ENCODE results near the gene PYGO2. TPM values are rescaled to one million over a fixed set of nuclear protein-coding genes. Genes with fewer than 3 reads are reported as not detected.

PYGO2 gene
- total RNA-seq, 1 experiment from 2014 or later, result 27.5 TPM

DNA sequence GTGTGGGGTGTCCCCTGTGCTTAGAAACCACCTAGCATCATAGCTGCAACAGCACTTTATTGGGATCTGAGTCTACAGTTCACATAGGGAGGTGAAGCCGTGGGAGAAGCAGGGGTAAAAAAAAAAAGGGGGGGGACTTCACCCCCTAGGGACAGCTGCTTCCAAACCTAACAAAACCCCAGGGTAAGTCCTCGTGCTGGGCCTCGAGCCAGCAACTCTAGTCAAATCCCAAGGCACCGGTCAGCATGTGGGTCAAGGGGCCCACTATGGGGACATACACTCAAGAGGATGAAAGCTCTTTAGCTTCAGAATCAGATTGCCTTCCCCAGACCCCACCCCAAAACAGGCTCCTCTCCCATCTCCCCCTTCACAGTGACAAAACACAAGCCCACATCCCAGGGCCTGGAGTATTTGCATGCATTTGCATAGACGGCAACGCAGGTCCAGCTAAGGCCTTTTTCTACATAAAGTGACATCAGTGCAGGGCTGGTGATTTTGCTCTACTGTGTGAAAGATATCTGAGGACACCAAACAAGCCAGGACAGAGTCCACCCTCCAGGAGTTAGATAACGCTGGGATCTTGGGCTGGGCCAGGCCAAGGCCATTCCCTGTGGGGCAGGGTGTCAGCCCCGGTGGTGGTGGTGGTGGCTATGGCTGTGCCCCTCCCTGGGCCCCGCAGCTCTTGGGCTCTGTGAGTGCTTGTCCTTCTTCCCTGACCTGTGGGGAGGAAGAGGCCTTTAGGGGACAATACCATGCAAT lies 17.0 kb downstream of the PYGO2 start:
- DNase-seq (ENCODE audit: low spot score), result no peak

DNA sequence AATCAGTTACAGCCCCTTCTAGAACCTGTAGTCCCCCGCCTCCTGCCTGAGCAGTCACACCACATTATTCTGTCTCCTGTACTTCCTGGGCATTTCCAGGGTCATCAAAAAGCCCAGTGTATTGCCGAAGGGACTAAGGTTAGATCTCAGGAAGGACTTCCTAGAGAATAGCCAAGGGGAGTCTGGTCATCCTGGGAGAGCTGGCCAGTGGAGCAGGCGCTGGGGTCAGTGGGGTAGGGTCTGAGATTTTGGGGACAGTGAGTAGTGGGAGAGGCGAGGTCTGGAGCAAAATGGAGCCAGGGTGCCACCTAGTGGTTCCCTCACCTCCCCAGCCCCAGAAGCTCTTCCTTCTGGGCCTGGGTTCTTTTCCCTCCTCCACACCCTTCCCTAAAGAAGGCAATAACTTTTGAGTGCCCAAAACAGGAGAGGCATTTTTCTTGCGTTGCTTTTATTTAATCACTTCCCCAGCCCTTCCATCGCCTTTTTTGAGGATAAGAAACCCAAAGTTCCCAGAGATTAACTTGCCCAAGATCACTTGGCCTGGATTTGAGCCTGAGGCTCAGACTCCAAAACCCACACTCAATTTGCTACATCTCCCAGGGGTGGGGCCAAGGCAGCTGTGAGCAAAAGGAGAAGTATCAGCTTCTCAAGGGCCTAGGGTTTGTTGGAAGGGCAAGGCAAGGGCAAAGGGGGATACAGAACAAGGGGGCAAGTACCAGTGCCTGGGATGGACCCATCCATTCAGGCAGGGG lies 17.8 kb downstream of the PYGO2 start:
- DNase-seq (ENCODE audit: low spot score), result peak; percentile 55

DNA sequence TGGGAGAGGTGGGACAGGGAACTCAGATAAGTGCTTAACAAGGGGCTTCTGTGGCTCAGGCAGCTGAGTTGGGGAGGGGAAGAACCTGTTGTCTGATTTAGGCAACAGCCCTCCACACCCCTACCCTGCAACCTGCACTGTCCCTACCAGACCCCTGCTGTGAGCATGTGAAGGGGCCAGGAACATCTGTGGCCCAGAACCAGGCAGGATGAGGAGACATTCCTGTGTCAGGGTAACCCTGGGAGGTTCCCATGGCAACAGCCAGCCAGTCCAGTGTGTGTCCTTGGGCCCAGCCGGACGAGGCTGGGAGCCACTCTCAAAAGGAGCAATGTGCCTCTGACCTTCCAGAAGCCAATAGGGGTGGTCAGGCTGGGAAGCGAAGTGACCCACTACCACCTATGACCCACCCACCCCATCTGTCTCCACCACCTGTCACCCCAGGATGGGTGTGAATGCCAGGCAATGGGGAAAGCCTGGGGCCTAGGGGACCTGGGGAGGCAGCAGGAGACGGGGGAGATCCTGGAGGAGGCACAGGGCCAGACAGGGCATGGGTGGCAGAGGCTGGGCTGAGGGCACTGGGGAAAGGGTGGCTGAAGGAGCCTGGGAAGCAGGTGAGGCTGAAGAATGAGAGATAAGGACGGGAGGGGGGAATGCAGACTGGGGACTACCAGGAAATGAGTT lies 20.1 kb downstream of the PYGO2 start:
- DNase-seq (ENCODE audit: low spot score), result no peak

DNA sequence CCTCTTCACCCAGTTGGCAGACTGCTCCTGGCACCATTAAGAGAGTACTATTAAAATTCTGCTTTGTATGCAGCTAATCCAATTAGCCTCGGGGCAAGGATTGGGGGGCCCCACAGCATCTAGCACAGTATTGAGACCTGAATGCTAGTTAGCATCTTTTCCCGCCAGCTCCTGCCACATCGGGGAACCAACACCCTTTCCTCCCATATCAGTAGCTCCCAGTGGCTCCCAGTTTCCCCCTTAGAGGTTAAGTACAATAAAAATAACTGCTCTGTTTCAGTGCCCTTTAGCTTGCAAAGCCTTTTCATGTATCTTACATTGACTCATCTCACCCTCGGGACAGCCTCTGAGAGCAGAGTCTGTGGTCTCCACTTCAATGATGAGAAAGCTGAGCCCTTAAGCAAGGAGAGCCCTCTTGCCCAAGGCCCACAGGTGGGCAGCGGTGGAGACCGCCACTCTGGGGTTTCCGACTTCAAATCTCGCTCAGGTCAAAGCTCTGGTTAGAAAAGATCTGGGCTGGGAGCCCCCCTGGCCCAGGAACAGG lies 20.9 kb downstream of the PYGO2 start:
- DNase-seq (ENCODE audit: low spot score), result no peak

DNA sequence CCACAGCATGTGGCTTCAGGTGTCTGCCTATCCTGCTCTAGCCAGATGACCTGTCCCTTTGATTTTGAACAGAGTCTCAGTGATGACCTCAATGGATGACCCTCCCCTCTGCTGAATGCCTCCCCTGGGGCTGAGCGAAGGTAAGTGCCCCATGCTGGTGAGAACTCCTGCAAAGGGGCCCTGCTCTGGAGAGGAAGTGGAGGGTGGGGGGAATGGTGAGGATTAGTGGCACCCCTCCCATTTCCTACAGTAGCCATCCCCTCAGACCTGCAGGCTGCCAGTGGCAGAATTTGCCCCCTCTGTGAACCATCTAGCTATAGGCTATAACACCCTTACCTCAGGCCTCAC lies 21.4 kb downstream of the PYGO2 start:
- DNase-seq (ENCODE audit: low spot score), result no peak

DNA sequence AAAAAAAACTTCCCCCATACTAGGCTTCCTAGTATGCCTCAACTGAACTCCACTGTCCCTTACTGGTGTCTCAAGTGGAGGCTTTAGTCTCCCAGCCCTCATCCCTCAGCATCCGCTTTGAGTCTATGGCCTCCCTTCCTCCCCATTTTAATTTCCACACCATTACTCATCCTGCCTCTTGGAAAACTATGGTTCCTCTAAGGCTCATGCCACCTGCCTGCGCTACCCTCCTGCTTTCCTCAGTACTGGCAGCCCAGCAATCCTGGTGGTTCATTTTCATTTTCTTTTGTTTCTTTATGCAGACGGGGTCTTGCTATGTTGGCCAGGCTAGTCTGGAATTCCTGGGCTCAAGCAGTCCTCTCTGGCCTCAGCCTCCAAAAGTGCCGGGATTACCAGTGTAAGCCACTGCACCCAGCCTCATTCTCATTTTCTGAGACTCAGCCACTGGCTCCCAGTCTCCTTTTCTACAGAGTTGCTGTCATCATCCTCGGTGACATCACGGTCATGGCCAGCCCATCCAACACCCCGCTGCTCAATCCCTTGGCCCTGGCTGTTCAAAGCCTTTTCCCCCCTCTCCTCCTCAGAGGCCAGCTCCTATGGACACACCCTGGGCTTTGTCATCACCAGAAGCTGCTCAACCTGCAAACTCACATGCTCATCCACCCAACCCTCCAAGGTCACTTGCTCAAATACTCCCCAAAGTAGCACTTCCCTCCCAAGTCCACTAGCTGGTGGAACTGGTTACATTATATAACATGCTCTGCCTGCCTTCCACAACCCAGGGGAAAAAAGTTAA lies 22.8 kb downstream of the PYGO2 start:
- DNase-seq (ENCODE audit: low spot score), result no peak

DNA sequence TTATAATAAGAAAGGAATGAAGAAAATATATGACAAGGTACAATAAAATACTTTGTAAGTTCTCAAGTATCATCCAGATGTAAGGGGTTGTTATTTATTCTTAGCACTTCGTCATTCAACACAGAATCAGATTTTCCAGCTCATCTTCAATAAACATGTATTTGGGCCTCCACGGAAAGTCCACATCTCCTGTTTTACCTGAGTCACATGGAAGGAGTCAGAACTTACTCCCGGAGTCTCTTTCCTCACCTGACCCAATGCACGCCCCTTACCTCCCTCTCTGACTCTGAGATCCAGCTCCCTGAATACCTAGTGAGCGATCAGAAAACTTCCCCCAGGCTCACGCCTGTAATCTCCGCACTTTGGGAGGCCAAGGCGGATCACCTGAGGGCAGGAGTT lies 23.6 kb downstream of the PYGO2 start:
- no peak for DNase-seq (ENCODE audit: low spot score)

DNA sequence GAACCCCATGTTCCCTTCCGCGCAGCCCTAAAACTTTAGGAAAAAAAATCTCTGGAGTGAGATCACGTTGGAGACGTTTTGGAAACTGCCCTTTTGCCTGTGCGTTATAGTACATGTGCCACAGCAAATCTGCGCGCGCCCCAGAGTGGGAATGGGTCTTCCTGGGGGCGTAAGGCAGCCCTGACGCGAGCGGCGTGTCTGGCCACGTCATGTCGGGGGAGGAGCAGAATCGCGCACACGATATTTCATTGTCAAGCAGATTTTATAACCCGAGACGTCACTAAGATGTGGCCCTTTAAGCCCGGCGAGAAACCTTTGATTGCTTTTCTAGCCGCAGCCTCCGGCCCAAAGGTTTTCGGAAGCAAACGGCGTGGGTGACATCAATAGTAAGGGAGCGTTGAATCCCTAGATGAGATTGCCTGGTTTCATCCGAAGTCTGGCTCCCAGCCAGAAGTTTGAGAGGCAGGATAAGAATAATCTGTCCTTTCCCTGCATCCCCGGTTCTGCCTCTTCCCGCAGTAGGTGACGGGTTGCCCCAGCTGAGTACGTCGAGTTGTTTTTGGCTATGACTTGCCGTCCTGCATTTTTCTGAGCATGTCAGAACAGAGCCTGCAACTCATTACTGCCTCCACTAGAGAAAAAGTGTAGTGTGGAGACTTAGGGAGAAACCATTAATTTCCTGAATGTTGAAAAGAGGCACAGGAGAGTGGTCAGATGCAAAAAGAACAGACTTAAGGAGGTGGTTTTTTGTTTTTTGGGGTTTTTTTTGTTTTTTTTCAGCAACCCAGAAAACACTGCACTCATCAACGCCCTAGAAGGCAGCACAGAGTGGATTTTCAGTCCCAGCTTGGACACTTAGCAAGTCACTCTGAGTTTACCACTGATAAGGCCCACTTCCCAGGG lies 24.2 kb downstream of the PYGO2 start:
- peak; percentile 91 for DNase-seq (ENCODE audit: low spot score)

DNA sequence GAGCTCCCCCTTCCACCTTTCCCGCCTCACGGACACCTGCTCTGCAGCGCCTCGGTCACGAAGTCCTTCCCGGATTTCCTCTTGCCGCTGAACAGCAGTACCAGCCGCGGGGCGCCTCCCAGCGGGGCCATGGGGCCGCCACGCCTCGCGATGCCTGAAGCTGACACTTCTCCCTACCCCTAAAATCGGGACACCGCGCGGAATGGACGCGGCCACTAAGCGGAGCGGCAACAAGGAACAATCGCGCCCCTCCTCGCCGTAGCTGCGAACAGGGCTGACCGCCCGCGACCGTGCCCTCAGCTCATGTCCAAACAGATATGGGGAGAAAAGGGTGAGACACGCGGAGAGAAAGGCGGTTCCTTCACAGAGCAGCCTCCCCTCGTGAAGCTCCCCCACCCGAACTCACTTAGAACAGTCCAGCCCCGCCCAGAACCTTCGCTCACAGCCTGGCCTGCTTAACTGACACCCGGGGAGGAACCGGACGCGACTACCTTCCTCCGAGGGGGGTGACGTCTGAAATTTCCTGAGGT lies 25.0 kb downstream of the PYGO2 start, which contains the start of gene PMVK:
Gene PMVK (minus strand): TSS at position 165 of the 530 bp plus-strand sequence. CDS start 34 bp downstream, at position 131.
- DNase-seq (ENCODE audit: low spot score), result peak; percentile 95

DNA sequence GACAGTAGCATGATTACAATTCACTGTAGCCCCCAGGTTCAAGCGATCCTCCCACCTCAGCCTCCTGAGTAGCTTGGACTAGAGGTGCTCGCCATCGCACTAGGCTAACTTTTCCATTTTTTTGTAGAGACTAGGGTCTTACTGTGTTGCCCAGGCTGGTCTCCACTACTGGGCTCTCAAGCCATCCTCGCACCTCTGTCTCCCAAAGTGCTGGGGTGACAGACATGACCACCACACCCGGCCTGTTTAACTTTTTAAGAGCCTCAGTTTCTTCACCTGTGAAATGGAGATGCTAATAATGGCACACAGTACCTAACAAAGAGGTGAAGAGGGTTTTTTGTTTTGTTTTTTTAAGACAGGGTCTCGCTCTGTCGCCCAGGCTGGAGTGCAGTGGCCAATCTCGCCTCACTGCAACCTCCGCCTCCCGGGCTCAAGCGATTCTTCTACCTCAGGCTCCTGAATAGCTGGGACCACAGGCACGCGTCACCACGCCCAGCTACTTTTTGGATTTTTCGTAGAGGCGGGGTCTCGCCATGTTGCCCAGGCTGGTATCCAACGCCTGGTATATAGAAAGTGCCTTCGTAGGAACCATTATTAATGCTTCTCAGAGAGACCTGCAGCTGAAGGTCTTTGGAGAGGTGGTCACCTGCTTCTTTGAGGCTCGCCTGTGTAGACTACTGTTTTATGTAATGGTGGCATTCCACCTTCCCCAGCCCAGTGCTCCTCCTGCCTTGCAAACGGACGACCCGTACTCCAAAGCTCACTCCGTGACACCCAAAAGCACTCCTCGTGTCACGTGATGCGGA lies 25.6 kb downstream of the PYGO2 start:
- no peak for DNase-seq (ENCODE audit: low spot score)

DNA sequence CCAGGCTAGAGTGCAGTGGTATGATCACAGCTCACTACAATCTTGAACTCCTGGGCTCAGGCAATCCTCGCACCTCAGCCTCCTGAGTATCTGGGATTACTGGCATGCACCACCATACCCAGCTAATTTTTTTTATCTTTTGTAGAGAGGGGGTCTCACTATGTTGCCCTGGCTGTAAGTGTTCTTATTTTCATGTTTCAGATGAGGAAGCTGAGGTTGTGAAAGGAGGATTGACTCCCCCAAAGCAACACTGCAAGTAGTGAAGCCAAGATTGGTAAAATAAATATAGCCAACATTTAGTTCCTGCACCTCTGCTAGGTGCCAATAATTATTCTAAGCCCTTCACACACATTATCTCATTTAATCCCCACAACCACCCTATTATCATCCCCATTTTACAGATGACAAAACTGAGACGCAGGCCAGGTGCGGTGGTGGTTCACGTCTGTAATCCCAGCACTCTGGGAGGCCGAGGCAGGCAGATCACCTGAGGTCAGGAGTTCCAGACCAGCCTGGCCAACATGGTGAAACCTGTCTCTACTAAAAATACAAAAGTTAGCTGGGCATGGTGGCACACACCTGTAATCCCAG lies 27.1 kb downstream of the PYGO2 start:
- DNase-seq (ENCODE audit: low spot score), result no peak

DNA sequence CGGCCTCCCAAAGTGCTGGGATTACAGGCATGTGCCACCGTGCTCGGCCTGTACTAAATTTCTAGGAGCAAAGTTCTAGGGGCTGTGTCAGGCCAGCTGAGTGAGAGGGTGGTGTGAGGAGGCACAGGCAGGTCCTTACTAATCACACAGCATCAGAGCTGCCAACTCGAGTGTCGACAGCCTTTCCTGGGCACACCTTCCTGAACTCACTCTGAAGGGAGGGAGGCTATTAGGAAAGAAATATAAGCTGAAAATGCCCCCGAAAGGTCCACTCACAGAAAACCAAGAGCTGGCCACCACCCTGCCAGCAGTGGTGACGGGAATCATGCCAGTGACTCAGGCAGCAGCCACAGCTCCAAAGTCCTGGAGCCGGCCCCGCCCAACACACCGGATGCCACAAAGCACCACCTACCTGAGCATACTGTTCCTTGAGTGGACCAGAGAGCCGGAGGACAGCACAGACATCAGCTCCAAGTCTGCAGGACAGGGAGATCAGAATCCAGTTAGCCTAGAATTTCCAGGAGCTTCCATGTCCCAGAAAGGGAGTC lies 29.6 kb downstream of the PYGO2 start:
- DNase-seq (ENCODE audit: low spot score), result peak; percentile 94

DNA sequence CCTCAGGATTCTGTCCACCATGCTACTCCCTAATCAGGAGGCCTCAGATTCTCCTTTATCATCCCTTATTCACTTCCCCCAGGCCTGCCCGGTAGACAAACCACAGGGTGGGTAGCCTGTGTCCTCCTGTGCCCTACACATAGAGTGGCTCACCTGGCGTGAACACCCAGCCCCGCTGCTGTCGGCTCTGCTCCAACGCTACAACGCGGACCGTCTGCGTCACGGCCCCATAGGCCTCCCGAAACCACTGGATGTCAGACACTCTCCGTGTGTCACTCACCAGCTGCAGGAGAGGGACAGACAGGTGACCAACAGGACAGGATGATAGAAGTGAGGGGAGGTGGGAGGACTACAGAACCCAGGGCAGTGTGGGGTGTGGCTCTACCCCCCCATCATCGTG lies 35.4 kb downstream of the PYGO2 start:
- no peak for DNase-seq (ENCODE audit: low spot score)

DNA sequence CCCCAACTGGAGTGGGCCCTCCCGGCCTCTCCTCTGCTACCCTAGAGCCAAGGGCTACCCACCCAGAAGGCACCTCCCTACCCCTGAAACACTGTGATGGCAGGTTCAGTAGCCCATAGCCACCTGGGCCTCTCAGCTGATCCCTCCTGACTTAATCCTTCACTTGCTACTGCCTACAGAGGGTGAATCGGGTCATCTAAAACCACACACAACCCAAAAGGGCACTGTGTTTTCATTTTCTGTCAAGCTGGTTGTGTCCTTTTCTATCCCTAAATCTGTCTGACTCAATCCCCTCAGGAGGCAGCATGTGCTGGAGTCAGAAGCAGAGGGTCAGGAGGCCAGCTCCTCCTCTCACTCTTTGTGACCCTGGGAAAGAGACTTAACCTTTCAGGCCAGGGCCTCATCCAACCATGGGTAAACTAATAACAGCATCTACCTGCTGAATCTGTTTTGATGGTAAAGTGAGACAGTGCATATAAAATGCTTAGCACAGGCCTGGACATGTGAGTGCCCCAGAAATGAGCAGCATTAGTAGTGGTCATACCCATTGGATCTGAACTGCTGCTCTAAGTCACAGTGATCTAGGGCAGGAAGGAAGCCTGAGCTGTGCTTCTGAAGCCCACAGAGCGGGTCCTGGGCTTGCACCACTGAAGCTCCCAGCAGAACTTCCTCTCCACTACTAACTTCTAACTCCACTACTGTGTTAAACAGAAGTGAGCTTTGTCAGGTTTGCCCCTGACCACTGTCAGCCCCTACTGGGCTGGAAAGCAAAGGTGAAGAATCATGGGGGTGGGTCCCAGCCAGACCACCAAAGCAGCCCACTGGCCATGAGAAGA lies 36.0 kb downstream of the PYGO2 start:
- no peak for DNase-seq (ENCODE audit: low spot score)

DNA sequence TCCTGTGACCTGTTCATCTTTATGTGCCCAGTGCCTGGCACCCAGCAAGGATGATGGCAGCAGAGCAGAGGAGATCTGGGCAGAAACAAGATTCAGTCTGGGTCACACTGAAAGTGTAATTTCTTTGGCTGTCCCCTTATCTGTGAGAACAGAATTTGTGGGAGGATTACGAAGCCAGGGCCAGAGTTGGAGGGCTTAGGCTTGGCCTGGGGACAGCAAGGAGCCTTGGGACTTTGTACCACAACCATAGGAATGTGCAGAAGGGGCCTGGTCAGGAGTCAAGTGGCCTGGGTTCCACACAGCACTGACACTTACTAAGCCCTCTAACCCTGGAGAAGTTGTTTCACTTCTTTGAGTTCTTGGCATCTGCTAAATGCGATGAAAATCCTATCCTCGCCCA lies 37.9 kb downstream of the PYGO2 start:
- DNase-seq (ENCODE audit: low spot score), result no peak

DNA sequence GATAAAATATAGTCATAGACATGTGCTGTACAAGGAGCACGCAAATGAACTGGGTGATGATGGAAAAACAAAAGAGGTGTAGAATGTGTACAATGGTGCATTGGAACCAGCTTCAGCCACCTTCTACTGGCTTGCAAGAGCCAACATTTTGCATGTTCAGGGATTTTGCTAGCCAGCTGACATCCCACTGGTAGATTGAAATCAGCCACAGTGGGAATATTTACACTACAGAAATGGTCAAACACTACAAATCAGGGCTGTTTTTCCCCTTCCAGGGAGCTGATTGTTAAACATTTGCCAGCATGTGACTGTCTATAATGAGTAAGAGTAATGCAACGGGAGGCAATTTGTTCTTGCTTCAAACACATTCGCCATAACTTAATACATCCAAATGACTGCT lies 48.3 kb downstream of the PYGO2 start:
- DNase-seq (ENCODE audit: low spot score), result no peak

DNA sequence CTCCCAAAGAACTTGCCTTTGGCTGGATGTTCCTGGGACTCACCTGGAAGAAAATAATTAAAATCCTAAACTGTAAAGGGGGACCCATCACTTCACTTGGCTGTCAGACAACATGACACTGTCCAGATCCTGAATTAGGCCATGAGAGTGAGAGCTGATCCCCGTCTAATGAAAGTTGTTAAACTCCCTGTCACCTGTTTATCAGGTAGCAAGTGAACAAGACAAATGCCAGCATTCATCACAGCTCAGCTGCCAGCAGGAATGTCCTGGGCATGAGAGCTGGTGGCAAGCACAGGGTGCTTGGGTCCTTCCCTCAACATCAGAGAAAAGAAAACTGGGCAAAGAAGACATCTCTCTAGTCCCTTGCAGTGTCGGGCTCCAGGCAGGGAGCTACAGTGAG lies 48.8 kb downstream of the PYGO2 start:
- DNase-seq (ENCODE audit: low spot score), result no peak
